Measurements from ENCODE around the gene CHERP. TPM values are rescaled to one million over a fixed set of nuclear protein-coding genes. Genes with fewer than 3 reads are reported as not detected.
"Not testable (repeated sequence)": the region's sequence is repeated elsewhere in the genome, so short reads cannot be mapped to it uniquely, and the experiment has no call there.

CHERP gene
- total RNA-seq, 2 donors from 2014 or later: 56.5 to 74.9 TPM

DNA sequence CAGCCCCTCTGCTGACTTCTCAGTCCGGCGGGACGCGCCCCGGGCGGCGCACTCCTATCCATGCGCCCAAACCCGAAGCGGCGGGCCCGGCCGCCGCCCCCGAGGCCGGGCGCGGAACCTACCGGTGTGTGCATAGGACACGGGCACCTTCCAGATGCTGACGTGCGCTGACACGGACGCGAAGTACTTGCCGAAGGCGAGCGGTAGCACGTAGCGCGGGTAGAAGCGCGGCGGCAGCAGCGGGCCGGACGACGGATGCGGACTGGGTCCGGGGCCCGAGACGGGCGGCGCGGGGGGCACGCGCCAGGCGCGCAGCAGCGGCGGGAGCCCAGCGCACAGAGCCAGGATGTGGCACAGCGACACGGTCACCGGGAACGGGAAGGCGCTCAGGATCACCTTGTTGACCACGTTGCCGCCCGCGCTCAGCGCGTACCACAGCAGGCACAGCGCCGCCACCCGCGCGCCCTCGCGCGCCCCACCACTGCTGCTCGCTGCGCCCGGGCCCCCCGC lies 29.6 kb upstream of the CHERP start:
- H3K27me3 Mint-ChIP-seq: no peaks in the 10 kb centered on the region
- no peaks in the 10 kb centered on the region for H3K9me3 Mint-ChIP-seq
- peaks cover 93% of the 10 kb centered on the region for H3K36me3 Mint-ChIP-seq (ENCODE audit: low read depth)
- ATAC-seq (replicated peaks): peak; percentile 43
- peaks cover 14% of the 10 kb centered on the region for H3K4me1 Mint-ChIP-seq
- H3K27ac Mint-ChIP-seq: peak overlapping the region; percentile 97
- H3K4me3 Mint-ChIP-seq: peak overlapping the region; percentile 99

DNA sequence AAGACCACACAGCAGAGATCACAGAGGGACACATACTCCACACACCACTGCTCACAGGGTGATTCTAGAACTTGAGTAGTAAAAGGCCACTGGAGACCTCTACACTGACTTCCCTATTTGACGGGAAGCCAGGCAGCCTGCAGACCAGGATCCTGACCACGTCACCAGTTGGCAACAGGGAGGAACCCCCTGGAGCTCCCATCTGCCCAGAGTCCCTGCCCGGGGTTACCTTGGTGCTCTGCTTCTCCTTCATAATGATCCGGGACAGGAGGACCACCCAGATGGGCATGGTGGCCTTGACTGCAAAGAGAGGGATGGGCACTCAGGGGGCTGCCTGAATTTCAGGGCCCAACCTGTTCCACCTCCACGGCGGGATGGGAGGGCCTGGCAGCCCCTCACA lies 29.0 kb upstream of the CHERP start:
- Mint-ChIP-seq H3K9me3 (no peaks in the 10 kb centered on the region), H3K36me3 (ENCODE audit: low read depth) (peaks cover 95% of the 10 kb centered on the region), H3K4me3 (peak overlapping the region; percentile 99), H3K27ac (peak overlapping the region; percentile 82), H3K4me1 (peaks cover 20% of the 10 kb centered on the region), H3K27me3 (no peaks in the 10 kb centered on the region)
- ATAC-seq (replicated peaks): no peak

DNA sequence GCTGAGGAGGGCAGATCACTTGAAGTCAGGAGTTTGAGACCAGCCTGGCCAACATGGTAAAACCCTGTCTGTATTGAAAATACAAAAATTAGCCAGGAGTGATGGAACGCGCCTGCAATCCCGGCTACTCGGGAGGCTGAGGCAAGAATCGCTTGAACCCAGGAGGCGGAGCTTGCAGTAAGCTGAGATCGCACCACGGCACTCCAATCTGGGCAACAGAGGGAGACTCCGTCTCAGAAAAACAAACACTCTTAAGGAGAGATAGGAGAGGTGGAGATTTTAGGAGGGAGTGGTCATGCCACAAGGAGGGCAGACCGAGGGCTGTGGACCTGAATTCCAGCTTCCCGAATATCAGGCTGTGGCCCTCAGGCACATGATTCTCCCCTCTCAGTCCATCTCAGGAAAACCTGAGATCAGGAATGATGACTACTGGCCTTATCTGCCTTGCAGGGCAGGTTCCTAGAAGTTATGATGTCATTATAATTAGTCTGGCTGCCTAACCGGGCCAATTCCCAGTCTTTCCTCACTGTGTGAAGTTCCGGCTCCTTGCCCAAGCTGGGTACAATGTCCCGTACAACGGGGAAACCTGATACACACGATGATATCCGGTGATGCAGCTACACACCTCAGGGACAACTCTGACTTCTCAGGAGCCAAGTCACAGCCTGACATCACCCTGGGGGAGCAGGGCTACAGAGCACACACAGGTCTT lies 27.5 kb upstream of the CHERP start:
- Mint-ChIP-seq H3K9me3 (no peaks in the 10 kb centered on the region), H3K36me3 (ENCODE audit: low read depth) (peaks cover 95% of the 10 kb centered on the region), H3K27me3 (no peaks in the 10 kb centered on the region), H3K4me3 (peak overlapping the region; percentile 99), H3K4me1 (peaks cover 15% of the 10 kb centered on the region), H3K27ac (peak overlapping the region; percentile 59)
- ATAC-seq (replicated peaks): no peak

DNA sequence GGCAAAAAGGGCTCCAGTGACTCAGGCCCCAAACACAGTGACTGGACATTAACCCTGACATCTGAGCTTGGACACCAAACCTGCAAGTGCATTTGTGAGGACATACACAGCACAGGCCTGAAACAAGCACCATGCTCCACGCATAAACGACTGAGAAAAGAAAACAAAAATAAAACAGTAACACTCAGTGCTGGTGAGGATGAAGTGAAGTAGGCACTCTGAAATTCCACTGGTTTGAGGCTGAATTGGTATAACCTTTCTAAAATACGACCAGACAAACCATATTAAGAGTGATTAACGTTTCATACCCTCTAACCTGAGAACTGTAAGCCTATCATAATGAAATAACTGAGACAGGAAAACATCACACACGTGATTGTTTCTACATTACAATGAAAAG lies 24.5 kb upstream of the CHERP start:
- Mint-ChIP-seq H3K36me3 (ENCODE audit: low read depth) (peaks cover 100% of the 10 kb centered on the region), H3K9me3 (no peaks in the 10 kb centered on the region), H3K4me1 (peaks cover 13% of the 10 kb centered on the region), H3K27me3 (no peaks in the 10 kb centered on the region), H3K27ac (peak overlapping the region; percentile 87), H3K4me3 (peak overlapping the region; percentile 78)
- no peak for ATAC-seq (replicated peaks)

DNA sequence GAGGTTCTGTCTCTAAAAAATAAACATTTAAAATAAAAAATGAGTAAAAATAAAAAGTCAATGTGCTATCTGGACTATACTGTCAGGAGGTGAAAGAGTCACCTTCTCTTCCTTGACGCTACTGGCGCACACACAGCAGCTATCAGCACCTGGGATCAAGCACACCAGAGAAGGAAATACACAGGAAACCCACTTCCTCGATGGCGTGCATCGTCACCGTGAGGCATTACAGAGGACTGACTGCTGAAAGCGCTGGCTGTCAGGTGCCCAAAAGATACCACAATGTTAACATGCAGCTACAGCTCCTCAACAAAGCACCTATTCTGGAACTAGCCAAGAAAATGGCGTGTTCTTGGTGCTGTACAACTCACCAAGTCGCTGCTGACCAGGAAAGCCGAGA lies 23.9 kb upstream of the CHERP start:
- Mint-ChIP-seq H3K4me1 (peaks cover 13% of the 10 kb centered on the region), H3K4me3 (peak overlapping the region; percentile 78), H3K36me3 (ENCODE audit: low read depth) (peaks cover 100% of the 10 kb centered on the region), H3K27me3 (no peaks in the 10 kb centered on the region), H3K27ac (peak overlapping the region; percentile 87), H3K9me3 (no peaks in the 10 kb centered on the region)
- peak; percentile 98 for ATAC-seq (replicated peaks)

DNA sequence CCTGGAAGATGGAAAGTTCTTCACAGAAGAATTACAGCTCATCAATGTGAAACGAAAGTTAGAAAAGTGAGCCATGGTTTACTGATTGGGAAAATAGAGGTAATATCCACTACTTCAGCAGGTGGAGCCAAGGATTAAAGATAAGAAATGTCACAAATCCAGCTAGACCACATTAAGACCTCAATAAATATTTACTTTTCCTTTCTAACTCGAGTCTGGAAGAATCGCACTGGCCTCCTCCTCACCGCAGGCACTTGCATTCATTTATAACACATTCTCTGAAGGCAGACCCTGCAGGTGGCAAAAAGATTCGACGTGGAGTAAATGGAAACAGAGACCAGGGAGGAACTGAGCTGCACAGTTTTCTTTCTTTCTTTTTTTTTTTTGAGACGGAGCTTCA lies 22.6 kb upstream of the CHERP start:
- Mint-ChIP-seq H3K27ac (no peak overlapping the region), H3K27me3 (no peaks in the 10 kb centered on the region), H3K4me3 (no peak overlapping the region), H3K4me1 (peaks cover 13% of the 10 kb centered on the region), H3K9me3 (no peaks in the 10 kb centered on the region), H3K36me3 (ENCODE audit: low read depth) (peaks cover 97% of the 10 kb centered on the region)
- no peak for ATAC-seq (replicated peaks)

DNA sequence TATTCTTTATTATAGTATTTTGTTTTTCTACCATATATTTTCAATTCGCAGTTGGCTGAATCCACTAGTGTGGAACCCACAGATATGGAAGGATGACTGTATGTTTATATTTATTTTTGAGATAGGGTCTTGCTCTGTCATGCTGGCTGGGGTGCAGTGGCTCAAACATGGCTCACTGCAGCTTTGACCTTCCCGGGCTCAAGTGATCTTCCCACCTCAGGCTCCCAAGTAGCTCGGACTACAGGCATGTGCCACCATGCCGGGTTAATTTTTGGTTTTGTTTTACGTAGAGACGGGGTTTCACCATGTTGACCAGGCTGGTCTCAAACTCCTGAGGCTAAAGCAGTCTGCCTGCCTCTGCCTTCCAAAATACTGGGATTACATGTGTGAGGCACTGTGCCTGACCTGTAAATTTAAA lies 20.4 kb upstream of the CHERP start:
- no peak overlapping the region for H3K4me3 Mint-ChIP-seq
- peaks cover 97% of the 10 kb centered on the region for H3K36me3 Mint-ChIP-seq (ENCODE audit: low read depth)
- H3K27ac Mint-ChIP-seq: no peak overlapping the region
- peaks cover 17% of the 10 kb centered on the region for H3K4me1 Mint-ChIP-seq
- ATAC-seq (replicated peaks): no peak
- no peaks in the 10 kb centered on the region for H3K27me3 Mint-ChIP-seq
- H3K9me3 Mint-ChIP-seq: no peaks in the 10 kb centered on the region

DNA sequence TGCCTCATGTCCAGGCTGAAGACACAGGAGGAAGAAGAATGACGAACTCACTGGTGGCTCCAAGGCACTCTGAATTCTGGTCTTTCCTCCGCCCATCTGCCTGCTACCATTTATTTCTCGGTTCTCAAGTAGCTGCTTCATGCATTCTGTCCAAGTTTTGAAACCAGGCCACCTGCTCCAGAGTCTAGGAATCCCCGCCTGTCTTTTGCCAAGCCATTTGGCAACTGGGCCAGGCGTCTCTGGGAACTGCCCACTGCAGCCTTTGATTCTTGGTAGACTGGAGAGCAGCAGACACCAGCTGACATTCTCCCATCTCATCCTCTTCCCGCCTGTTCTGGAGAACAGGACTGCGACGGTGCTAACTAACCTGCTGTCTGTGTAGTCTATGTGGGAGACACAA lies 19.1 kb upstream of the CHERP start:
- no peak for ATAC-seq (replicated peaks)
- Mint-ChIP-seq H3K4me3 (no peak overlapping the region), H3K36me3 (ENCODE audit: low read depth) (peaks cover 97% of the 10 kb centered on the region), H3K4me1 (peaks cover 11% of the 10 kb centered on the region), H3K27me3 (no peaks in the 10 kb centered on the region), H3K9me3 (no peaks in the 10 kb centered on the region), H3K27ac (no peak overlapping the region)

DNA sequence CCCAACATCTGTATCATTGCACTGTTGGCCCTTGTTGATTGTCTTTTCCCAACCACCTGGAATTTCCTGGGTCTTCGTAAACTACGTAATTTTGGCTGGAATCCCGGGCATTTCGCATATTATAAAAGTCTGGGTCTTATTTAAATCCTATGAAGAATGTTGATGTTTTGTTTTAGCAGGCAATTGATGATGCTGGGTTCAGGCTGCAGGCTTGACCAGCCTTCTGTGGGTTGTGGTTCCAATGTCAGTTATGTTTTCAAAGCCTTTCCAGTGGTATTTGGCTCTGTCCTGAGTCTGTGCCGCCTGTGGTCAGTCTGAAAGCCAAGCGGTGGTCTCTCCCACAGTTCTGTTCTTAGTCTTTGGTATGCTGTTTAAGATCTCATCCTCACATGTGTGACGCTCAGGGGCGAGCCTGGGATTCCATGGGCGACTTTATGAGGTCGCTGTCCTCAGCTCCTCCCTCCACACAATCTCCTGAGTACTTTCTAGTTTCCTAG lies 17.6 kb upstream of the CHERP start:
- Mint-ChIP-seq H3K4me1 (peaks cover 7% of the 10 kb centered on the region), H3K27me3 (no peaks in the 10 kb centered on the region), H3K4me3 (no peak overlapping the region), H3K27ac (no peak overlapping the region), H3K36me3 (ENCODE audit: low read depth) (peaks cover 97% of the 10 kb centered on the region), H3K9me3 (no peaks in the 10 kb centered on the region)
- no peak for ATAC-seq (replicated peaks)

DNA sequence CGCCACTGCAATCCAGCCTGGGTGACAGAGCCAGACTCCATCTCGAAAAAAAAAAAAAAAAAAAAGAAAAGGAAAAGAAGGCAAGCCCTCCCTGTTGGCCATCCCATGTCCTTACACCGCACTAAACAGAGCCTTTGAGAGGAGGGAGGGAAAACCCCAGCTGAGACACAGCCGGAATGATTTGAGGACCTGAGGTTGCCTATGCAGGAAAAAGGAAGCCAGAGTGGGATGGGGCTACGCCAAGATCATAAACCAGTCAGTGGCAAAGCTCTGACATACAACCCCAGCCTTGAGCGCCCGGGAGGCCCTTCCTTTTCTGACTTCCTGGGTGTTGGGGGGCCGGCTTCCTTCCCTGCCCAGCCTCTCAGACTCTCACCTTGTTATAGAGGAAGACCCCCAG lies 12.5 kb upstream of the CHERP start:
- H3K9me3 Mint-ChIP-seq: no peaks in the 10 kb centered on the region
- no peak overlapping the region for H3K4me3 Mint-ChIP-seq
- no peaks in the 10 kb centered on the region for H3K27me3 Mint-ChIP-seq
- no peak overlapping the region for H3K27ac Mint-ChIP-seq
- H3K4me1 Mint-ChIP-seq: peaks cover 9% of the 10 kb centered on the region
- peaks cover 99% of the 10 kb centered on the region for H3K36me3 Mint-ChIP-seq (ENCODE audit: low read depth)
- no peak for ATAC-seq (replicated peaks)

DNA sequence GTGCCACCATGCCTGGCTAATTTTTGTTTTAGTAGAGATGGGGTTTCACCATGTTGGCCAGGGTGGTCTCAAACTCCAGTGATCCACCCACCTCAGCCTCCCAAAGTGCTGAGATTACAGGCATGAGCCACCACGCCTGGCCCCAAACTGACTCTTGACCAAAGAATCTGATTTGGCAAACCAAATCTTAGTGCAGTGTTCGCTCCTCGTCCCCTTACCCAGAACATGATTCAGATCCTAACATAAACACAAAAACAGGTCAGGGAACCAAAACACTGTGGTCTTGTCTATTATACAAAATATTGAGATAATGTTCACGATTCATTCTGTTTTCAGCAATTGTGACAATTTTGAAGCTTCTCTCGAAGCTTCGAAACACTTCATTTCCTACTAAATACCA lies 9.7 kb upstream of the CHERP start:
- ATAC-seq (replicated peaks): not testable (repeated sequence)
- peaks cover 79% of the 10 kb centered on the region for H3K36me3 Mint-ChIP-seq (ENCODE audit: low read depth)

DNA sequence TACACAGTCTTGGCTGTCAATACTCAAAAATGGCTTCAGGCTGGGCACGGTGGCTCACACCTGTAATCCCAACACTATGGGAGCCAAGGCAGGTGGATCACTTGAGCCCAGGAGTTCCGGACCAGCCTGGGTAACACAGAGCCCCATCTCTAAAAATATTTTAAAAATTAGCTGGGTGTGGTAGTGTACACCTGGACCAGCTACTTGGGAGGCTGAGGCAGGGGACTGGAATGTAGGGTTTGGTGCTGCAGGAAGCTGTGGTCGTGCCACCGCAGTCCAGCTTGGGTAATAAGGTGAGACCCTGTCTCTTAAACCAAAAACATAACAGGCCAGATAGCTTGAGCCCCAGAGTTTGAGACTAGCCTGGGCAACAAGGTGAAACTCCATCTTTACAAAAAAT lies 6.7 kb upstream of the CHERP start:
- Mint-ChIP-seq H3K36me3 (ENCODE audit: low read depth) (peaks cover 59% of the 10 kb centered on the region), H3K4me3 (no peak overlapping the region), H3K27me3 (no peaks in the 10 kb centered on the region), H3K4me1 (peaks cover 12% of the 10 kb centered on the region), H3K27ac (no peak overlapping the region), H3K9me3 (no peaks in the 10 kb centered on the region)
- ATAC-seq (replicated peaks): no peak

More for the DNA sequence above, 9.7 kb upstream of the CHERP start:
- H3K27me3 Mint-ChIP-seq, H3K27ac Mint-ChIP-seq, H3K4me3 Mint-ChIP-seq, H3K9me3 Mint-ChIP-seq: not testable (repeated sequence)
- H3K4me1 Mint-ChIP-seq: peaks cover 12% of the 10 kb centered on the region

DNA sequence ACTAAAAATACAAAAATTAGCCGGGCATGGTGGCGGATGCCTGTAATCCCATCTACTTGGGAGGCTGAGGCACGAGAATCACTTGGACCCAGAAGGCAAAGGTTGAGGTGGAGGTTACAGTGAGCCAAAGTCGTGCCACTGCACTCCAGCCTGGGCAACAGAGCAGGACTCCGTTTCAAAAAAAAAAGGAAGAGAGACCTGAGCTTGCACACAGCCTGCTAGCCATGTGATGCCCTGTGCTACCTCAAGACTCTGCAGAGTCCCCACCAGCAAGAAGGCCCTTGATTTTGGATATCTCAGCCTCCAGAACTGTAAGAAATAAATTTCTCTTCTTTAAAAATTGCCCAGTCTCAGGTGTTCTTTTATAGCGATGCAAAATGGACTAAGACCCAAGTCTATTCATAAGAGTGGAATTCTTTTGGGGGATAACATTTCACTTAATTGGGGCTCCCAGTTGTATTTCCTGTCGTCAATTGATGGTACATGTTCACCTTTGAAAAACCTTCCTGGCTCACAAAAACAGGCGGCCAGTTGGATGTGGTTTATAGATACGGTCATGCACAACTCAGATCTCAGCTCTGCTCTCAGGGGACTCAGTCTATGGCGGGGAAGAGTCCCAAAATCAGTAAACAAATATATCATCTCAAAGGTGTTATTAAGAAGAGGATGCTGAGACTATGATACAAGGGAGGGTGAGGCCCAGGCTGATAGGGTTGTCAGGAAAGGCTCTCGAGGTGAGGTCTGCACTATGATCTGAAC lies 2.4 kb upstream of the CHERP start:
- Mint-ChIP-seq H3K27ac (peak overlapping the region; percentile 3), H3K27me3 (no peaks in the 10 kb centered on the region), H3K4me1 (peaks cover 18% of the 10 kb centered on the region), H3K36me3 (ENCODE audit: low read depth) (peaks cover 45% of the 10 kb centered on the region), H3K9me3 (no peaks in the 10 kb centered on the region), H3K4me3 (peak overlapping the region; percentile 98)
- no peak for ATAC-seq (replicated peaks)

DNA sequence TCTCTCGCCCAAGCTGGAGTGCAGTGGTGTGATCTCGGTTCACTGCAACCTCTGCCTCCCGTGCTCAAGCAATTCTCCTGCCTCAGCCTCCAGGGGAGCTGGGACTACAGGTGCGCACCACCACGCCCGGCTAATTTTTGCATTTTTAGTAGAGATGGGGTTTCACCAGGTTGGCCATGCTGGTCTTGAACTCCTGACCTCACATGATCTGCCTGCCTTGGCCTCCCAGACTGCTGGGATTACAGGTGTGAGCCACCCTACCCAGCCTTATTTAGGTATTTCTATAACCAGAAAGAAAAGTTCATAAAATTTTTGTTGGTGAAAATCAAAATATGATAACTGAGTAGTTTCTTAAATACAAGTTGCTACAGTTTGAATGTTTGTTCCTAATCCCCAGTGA lies 1.5 kb upstream of the CHERP start:
- H3K27ac Mint-ChIP-seq: peak overlapping the region; percentile 97
- ATAC-seq (replicated peaks): not testable (repeated sequence)
- H3K36me3 Mint-ChIP-seq (ENCODE audit: low read depth): peaks cover 46% of the 10 kb centered on the region

More for the DNA sequence above, 1.5 kb upstream of the CHERP start:
- not testable (repeated sequence) for H3K27me3 Mint-ChIP-seq, H3K9me3 Mint-ChIP-seq
- H3K4me1 Mint-ChIP-seq: peaks cover 23% of the 10 kb centered on the region
- peak overlapping the region; percentile 98 for H3K4me3 Mint-ChIP-seq

Measured in activated T-helper 17 cell treated with anti-CD3 and anti-CD28 coated beads, Interleukin-2, amount 50 U/mL, for 72 hours (primary cell).